Body of pancreas (tissue), 4 donors: ENCODE results near the gene ANKS1B.

Experiments
- CTCF ChIP-seq, 7 experiments: fragments of 450-650 bp in 4 of 7; fragments of 200-600 bp in 3 of 7; sonication (generic) in 3 of 7; IDR thresholded peaks; one replicate each; pipeline ENCODE4 v1.5.1; 2016 to 2019; ENCODE audit warnings: antibody characterized with exemption in 7 of 7
- POLR2A ChIP-seq, 3 donors: fragments of 450-650 bp; IDR thresholded peaks; one replicate each; pipeline ENCODE4 v1.6.1; 2016; ENCODE audit warnings: antibody characterized with exemption in 3 of 3, mild to moderate bottlenecking in 2 of 3

- no peak for TF ChIP-seq CTCF (IDR thresholded peaks at IDR 0.05)
- no peak for TF ChIP-seq POLR2A (IDR thresholded peaks at IDR 0.05)
Measured at GRCh38 chr12:99911081-99911480, 73.7 kb downstream of the ANKS1B start.
